ENCODE measurements around the gene SLC6A9. TPM values are rescaled to one million over a fixed set of nuclear protein-coding genes. Genes with fewer than 3 reads are reported as not detected.
A peak's percentile ranks its signal among the peaks of the same experiment; 100 is the strongest.

SLC6A9 gene
- total and polyA plus RNA-seq, 8 donors: 1.9 to 23.4 (median 4.4) TPM

DNA sequence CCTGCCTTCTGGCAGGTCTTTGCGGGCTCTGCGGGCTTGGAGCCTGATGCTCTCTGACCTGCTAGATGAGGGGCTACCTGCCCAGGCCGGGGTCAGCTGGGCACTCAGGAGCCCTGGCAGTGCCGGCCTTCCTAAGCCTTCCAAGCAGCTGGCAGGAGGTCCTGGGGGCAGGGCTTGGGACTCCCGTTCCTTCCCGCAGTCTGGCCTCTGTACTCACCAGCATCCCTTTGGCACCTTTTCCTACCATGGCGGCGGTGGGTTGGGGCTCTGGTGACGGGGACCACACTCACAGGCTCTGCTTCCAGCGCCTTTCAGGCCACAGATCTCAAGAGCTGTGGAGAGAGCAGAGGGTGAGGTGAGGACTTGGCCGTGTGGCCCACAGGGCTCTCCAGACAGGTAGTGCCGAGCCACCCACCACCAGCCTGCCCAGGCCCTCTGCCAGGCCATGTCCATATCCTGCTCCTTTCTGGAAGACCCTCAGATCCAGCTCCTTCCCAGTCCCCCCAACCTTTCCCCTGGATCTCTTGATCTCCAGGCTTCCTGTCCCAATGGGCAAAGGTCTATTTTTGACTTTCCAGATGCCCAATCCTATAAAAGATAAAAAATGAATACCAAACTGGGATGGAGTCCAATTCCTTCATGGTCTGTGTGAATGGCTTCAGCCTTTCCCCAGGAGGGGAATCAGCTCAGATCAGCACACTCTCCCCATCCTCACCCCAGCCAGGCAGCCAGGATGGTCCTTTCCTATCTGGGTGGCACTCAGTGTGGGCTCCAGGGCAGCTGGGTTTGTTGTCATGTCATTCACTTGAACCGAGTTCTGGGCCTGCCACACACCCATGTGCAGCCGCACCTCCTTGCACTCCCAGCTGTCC, 7.0 kb downstream of the SLC6A9 start:
- WGBS, 2 donors: 89 to 90% methylated on average over 14 of the region's 14 CpGs
- ATAC-seq: no peak
- FAIRE-seq: no peak

DNA sequence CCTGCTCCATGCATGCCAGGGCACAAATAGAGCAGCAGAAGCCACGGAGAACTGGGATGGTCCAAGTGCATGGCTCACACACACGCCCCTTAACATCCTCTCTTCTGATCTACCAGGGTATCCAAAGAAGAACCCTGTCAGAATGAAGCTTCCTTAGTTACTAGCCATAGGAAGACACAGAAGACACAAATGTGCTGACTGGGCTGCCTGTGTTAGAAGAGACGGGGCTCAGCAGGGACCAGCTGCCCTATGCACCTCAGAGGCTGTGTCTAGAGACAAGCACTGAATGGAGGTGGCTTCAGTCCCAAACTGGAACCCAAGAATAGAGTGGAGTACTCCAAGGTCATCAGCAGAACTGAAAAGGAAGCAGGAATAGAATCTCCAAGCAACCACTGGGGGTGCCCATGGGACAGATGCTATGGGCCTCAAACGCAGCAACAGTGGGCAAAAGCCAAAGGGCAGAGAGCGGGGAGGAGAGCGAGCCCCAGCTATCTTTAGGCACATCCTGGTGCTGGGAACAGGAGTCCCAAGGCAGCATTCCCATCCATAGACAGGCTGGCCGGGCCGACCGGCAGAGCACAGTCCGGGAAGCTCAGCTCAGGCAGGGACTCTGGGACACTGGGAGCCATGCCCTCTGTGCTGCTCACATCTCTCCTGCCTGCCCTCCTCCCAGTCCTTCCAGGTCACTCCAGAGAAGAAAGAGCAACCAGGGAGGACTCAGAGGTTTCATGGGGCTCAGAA, 9.5 kb downstream of the SLC6A9 start:
- FAIRE-seq: no peak
- H3K9me3 ChIP-seq: no peaks in the 10 kb centered on the region

More for the DNA sequence above, 7.0 kb downstream of the SLC6A9 start:
- TF ChIP-seq, protein P1, sequence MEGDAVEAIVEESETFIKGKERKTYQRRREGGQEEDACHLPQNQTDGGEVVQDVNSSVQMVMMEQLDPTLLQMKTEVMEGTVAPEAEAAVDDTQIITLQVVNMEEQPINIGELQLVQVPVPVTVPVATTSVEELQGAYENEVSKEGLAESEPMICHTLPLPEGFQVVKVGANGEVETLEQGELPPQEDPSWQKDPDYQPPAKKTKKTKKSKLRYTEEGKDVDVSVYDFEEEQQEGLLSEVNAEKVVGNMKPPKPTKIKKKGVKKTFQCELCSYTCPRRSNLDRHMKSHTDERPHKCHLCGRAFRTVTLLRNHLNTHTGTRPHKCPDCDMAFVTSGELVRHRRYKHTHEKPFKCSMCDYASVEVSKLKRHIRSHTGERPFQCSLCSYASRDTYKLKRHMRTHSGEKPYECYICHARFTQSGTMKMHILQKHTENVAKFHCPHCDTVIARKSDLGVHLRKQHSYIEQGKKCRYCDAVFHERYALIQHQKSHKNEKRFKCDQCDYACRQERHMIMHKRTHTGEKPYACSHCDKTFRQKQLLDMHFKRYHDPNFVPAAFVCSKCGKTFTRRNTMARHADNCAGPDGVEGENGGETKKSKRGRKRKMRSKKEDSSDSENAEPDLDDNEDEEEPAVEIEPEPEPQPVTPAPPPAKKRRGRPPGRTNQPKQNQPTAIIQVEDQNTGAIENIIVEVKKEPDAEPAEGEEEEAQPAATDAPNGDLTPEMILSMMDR (IDR thresholded peaks at IDR 0.05): no peak
- Histone ChIP-seq H3K36me3 (no peaks in the 10 kb centered on the region), H3K27ac (no peak overlapping the region), H3K9me3 (no peaks in the 10 kb centered on the region), H3K4me3 (no peak overlapping the region), H3K4me1 (peaks cover 0 to 3% (median 0%) of the 10 kb centered on the region in 3 donors), H3K27me3 (no peaks in the 10 kb centered on the region)
- peak in 2 of 6 donors; percentile 2 to 57 for DNase-seq
- intact Hi-C loops (cut with DNase I): loop anchor here in 1 of 3 donors (10.0 kb wide), 1 partner anchor 249 kb away; no protein-coding TSS in a partner anchor

DNA sequence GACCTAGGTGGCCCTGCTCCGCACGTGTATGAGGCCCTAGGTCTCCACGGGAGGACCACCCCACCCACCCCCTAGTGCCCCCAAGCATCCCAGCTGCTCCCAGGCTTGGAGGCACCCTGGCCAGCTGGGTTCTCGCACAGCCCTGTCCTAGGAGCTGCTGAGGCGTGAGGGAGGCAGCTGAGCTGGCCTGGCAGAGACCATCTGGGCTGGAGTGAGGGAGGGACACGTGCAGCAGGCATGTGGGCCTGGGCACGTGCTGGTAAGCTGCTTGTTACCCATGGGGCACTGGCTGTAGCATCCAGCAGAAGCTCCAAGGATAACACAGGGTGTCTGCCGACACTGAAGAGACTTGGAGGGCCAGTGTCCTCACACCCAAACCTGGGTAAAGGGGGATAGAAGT, 10.1 kb downstream of the SLC6A9 start:
- Histone ChIP-seq H3K36me3 (no peaks in the 10 kb centered on the region), H3K4me1 (no peaks in the 10 kb centered on the region), H3K4me3 (no peak overlapping the region), H3K27me3 (no peaks in the 10 kb centered on the region), H3K9me3 (no peaks in the 10 kb centered on the region), H3K27ac (no peak overlapping the region)
- intact Hi-C loops (cut with DNase I): loop anchor here in 1 of 3 donors (10.0 kb wide), 1 partner anchor 246 kb away; no protein-coding TSS in a partner anchor
- 89 to 94% methylated on average over 8 of the region's 8 CpGs for WGBS, 2 donors
- no peak for FAIRE-seq
- peak in 1 of 6 donors; percentile 45 for DNase-seq
- TF ChIP-seq, protein P1 (IDR thresholded peaks at IDR 0.05): no peak
- no peak for ATAC-seq

More for the DNA sequence above, 9.5 kb downstream of the SLC6A9 start:
- intact Hi-C loops (cut with DNase I): loop anchor here in 1 of 3 donors (10.0 kb wide), 1 partner anchor 247 kb away; no protein-coding TSS in a partner anchor
- no peak for ATAC-seq
- WGBS, 2 donors: 87 to 92% methylated on average over 10 of the region's 10 CpGs
- H3K36me3 ChIP-seq: no peaks in the 10 kb centered on the region
- H3K4me3 ChIP-seq: no peak overlapping the region
- no peaks in the 10 kb centered on the region for H3K4me1 ChIP-seq
- no peak overlapping the region for H3K27ac ChIP-seq
- DNase-seq: peak in 2 of 6 donors; percentile 3 to 27
- TF ChIP-seq, protein P1 (IDR thresholded peaks at IDR 0.05): no peak
- no peaks in the 10 kb centered on the region for H3K27me3 ChIP-seq

DNA sequence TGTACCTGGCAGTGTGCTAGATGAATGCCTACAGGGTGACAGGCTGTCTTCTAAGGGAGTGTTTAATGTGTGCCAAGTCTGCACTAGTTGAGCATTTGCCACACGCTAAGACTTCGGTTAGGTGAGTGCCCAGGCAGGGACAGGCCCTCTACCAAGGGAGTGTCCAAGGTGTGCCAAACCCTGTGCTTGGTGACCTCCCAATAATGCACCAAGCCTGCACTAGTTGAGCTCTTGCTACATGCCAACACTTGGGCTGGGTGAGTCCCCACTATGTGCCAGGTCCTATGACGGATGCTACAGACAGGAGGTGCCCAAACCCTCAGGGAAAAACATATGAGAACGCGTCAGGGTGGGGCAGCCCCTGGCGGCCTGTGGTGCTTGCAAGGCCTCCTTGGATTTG, 10.8 kb downstream of the SLC6A9 start:
- 75 to 88% methylated on average over 6 of the region's 6 CpGs for WGBS, 2 donors
- Histone ChIP-seq H3K36me3 (no peaks in the 10 kb centered on the region), H3K4me1 (no peaks in the 10 kb centered on the region), H3K9me3 (no peaks in the 10 kb centered on the region), H3K4me3 (no peak overlapping the region), H3K27me3 (no peaks in the 10 kb centered on the region), H3K27ac (no peak overlapping the region)
- DNase-seq (peak in 1 of 6 donors; percentile 34), ATAC-seq (no peak), FAIRE-seq (no peak)
- intact Hi-C loops (cut with DNase I): loop anchor here in 1 of 3 donors (10.0 kb wide), 1 partner anchor 246 kb away; no protein-coding TSS in a partner anchor
- TF ChIP-seq, protein P1 (IDR thresholded peaks at IDR 0.05): no peak
